Natural killer cell treated with Interleukin-12 subunit alpha and Interleukin-12 subunit beta and Interleukin-15 and Interleukin-18, amount 100 ng/mL, for 72 hours (primary cell): ENCODE measurements around the gene FAM53A. TPM values are rescaled to one million over a fixed set of nuclear protein-coding genes. Genes with fewer than 3 reads are reported as not detected.
"Not testable (repeated sequence)": the region's sequence is repeated elsewhere in the genome, so short reads cannot be mapped to it uniquely, and the experiment has no call there.

Experiments
- ATAC-seq, 2 donors: fragments of 150-1000 bp; cut with Tn5 transposase in 1 of 2; sonication (Bioruptor Pico), chemical (Tn5 transposase) in 1 of 2; 2 replicates each; pipeline ENCODE4 v1.10.0; 2021
- DNase-seq: peaks from one replicate; pipeline ENCODE4 v3.0.0; 2022; ENCODE audit warnings: low spot score
- H3K27ac Mint-ChIP-seq, 2 donors: 1 replicate in 1 of 2; 2 replicates in 1 of 2; pipeline ENCODE4 v1.8.0; 2022; ENCODE audit warnings: mixed read lengths in 2 of 2, mild to moderate bottlenecking in 1 of 2, moderate library complexity in 1 of 2
- H3K27me3 Mint-ChIP-seq, 2 donors: 1 replicate in 1 of 2; 2 replicates in 1 of 2; pipeline ENCODE4 v1.8.0; 2022; ENCODE audit warnings: mixed read lengths in 2 of 2
- H3K36me3 Mint-ChIP-seq: one replicate; pipeline ENCODE4 v1.8.0; 2022; ENCODE audit warnings: mixed read lengths
- H3K4me1 Mint-ChIP-seq, 2 donors: 1 replicate in 1 of 2; 2 replicates in 1 of 2; pipeline ENCODE4 v1.8.0; 2022; ENCODE audit warnings: low read depth in 2 of 2, mixed read lengths in 2 of 2, mild to moderate bottlenecking in 1 of 2
- H3K4me3 Mint-ChIP-seq: one replicate; pipeline ENCODE4 v1.8.0; 2022; ENCODE audit warnings: mixed read lengths
- H3K9me3 Mint-ChIP-seq: 2 replicates; pipeline ENCODE4 v1.8.0; 2022; ENCODE audit warnings: mixed read lengths
- total RNA-seq, 2 donors: library from RNA; stranded (reverse); gene quantifications; one replicate each; pipeline ENCODE4 v1.2.3, GENCODE V29; 2022

The FAM53A gene
- total RNA-seq, 2 donors from 2014 or later: 0.78 to 6.2 TPM

DNA sequence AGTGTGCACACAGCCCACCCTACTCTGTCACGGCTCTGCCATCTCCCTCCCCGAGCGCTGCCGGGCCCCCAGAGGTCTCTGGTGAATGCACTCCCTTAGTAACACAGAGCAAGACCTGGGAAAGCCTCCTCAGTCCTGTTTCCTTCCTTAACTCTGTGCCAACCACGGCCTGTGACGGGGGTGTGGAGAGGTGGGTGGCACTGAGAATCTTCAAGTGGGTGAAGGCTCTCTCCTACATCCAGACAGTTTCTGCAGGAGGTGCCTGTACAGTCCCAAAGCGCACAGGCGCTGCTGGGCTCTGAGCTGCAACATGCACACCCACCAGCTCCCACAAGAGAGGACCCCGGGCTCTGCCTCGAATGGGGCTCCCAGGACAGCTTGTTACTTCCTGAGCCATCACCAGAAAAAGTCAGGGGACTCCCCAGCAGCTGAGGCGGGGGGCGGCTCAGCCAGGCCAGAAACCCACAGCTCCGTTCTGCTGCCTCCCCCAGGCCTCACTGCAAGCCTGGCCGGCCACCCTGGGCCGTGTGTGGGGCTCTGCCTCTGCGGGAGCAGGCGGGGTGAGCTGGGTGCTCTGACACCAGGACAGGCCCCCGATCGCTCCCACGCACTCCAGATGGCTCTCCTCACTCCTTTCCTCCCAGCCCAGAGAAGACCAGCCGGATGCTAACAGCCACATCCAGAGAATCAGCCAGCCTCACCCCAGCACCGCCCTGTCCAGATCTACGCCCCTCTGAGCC, 29.7 kb downstream of the FAM53A start:
- H3K4me1 Mint-ChIP-seq: no peaks in the 10 kb centered on the region
- ATAC-seq: no peak
- H3K27me3 Mint-ChIP-seq: no peaks in the 10 kb centered on the region
- no peak overlapping the region for H3K4me3 Mint-ChIP-seq
- H3K36me3 Mint-ChIP-seq: no peaks in the 10 kb centered on the region
- DNase-seq: no peak
- no peak overlapping the region for H3K27ac Mint-ChIP-seq
- no peaks in the 10 kb centered on the region for H3K9me3 Mint-ChIP-seq

DNA sequence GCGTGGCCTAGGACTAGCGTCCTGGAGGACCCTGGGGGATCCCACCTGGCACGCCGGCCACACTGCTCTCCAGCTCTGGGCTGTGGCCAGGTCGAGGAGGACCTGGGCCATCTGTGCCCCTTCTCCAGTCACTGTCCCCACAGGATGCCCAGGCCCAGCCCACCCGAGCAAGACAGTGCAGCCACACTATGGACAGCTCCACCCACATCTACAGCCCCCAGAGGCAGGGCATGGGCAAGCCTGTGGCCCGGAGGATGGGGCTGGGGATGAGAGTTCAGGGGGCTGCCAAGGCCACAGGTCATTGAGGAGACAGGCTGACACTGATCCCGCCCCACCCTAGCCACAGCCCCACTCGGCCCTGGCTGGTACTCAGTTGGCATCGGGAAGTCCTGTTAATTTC, 30.3 kb downstream of the FAM53A start:
- Mint-ChIP-seq H3K9me3 (no peaks in the 10 kb centered on the region), H3K4me3 (no peak overlapping the region), H3K4me1 (no peaks in the 10 kb centered on the region), H3K36me3 (no peaks in the 10 kb centered on the region), H3K27ac (no peak overlapping the region), H3K27me3 (no peaks in the 10 kb centered on the region)
- DNase-seq (no peak), ATAC-seq (no peak)

DNA sequence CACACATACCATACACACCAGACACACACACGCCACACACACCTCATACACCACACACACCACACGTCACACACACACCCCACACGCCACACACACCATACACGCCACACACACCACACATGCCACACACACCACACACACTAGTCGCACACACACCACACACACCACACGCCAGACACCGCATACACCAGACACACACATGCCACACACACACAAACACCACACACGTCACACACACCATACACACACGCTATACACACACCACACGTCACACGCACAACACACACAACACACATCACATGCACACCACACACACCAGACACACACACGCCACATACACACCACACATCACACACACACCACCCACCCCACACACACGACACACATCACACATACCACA, 32.0 kb downstream of the FAM53A start:
- no peaks in the 10 kb centered on the region for H3K27me3 Mint-ChIP-seq
- no peaks in the 10 kb centered on the region for H3K36me3 Mint-ChIP-seq
- peak in 1 of 2 donors; percentile 7 for ATAC-seq
- H3K9me3 Mint-ChIP-seq: no peaks in the 10 kb centered on the region
- H3K27ac Mint-ChIP-seq: no peak overlapping the region
- DNase-seq: no peak
- H3K4me3 Mint-ChIP-seq: no peak overlapping the region
- peaks cover 0 to 4% of the 10 kb centered on the region in 2 donors for H3K4me1 Mint-ChIP-seq

DNA sequence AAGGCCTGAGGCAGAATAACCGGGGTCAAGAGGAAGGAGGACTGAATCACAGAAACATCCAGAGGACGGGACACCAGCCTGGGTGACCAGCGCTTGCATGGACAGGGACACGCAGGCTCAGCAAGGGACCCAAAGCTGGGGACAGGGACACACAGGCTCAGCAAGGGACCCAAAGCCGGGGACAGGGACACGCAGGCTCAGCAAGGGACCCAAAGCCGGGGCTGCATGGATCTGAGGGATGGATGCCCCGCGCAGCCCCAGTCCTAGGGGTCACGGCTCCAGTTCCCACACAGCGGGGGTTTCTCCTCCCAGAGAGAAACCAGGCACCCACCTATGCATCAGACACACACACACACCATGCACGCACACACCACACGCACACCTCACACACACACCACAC, 32.5 kb downstream of the FAM53A start:
- Mint-ChIP-seq H3K27me3 (no peaks in the 10 kb centered on the region), H3K4me3 (no peak overlapping the region), H3K4me1 (peaks cover 0 to 4% of the 10 kb centered on the region in 2 donors), H3K27ac (no peak overlapping the region), H3K9me3 (no peaks in the 10 kb centered on the region), H3K36me3 (no peaks in the 10 kb centered on the region)
- ATAC-seq (no peak), DNase-seq (no peak)

- DNase-seq (no peak), ATAC-seq (no peak)
- no peaks in the 10 kb centered on the region for H3K9me3 Mint-ChIP-seq
- H3K4me1 Mint-ChIP-seq: peaks cover 0 to 4% of the 10 kb centered on the region in 2 donors
- H3K27me3 Mint-ChIP-seq: no peaks in the 10 kb centered on the region
- H3K27ac Mint-ChIP-seq: no peak overlapping the region
- H3K4me3 Mint-ChIP-seq: no peak overlapping the region
- H3K36me3 Mint-ChIP-seq: no peaks in the 10 kb centered on the region
Measured at GRCh38 chr4:1648962-1649361, 35.2 kb downstream of the FAM53A start.

- peaks cover 0 to 4% of the 10 kb centered on the region in 2 donors for H3K4me1 Mint-ChIP-seq
- H3K27me3 Mint-ChIP-seq: no peaks in the 10 kb centered on the region
- no peak overlapping the region for H3K4me3 Mint-ChIP-seq
- no peak overlapping the region for H3K27ac Mint-ChIP-seq
- ATAC-seq (no peak), DNase-seq (no peak)
- H3K36me3 Mint-ChIP-seq: no peaks in the 10 kb centered on the region
- no peaks in the 10 kb centered on the region for H3K9me3 Mint-ChIP-seq
Measured at GRCh38 chr4:1647432-1647831, 36.7 kb downstream of the FAM53A start.

GRCh38 chr4:1646690-1647089, 37.4 kb downstream of the FAM53A start:
- Mint-ChIP-seq H3K36me3 (no peaks in the 10 kb centered on the region), H3K9me3 (no peaks in the 10 kb centered on the region), H3K27me3 (no peaks in the 10 kb centered on the region), H3K4me1 (peaks cover 0 to 4% of the 10 kb centered on the region in 2 donors), H3K4me3 (no peak overlapping the region), H3K27ac (no peak overlapping the region)
- DNase-seq (no peak), ATAC-seq (no peak)

DNA sequence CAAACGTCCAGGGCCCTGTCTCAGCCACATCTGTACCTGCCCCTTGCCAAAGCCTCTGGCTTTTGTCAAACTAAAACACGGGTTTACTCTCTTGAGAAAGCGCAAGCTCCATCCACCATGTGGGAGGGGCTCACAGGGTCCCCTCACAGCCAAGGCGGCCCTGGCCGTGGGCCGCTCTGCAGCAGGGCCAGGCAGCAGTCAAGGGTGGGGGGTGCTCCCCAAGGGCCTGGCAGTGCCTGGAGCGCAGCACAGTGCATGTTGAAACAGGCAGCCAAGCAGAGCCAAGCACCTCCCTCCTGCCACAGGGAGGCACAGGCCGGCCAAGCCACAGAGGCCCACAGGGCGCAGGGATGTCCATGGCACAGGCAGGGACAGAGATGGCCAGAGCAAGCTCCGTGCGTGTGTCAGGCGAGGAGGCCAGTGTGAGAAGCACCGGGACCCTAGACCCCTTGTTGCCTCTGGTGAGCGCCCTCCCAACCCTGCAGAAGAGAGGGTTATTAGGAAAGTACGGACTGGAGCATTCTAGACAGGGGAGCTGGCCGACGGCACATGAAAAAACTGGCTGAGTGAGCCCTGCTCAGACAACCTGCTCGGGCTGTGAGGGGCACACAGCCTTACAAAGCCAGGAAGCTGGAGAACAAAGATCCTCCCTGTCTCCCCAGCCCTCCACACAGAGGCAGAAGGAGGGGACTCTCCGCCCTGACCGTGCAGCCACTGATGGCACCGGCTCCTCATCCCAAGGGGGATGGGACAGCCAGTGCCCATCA, 39.0 kb downstream of the FAM53A start:
- H3K4me1 Mint-ChIP-seq: peaks cover 0 to 4% of the 10 kb centered on the region in 2 donors
- H3K36me3 Mint-ChIP-seq: no peaks in the 10 kb centered on the region
- H3K9me3 Mint-ChIP-seq: no peaks in the 10 kb centered on the region
- no peak for DNase-seq
- H3K4me3 Mint-ChIP-seq: no peak overlapping the region
- no peaks in the 10 kb centered on the region for H3K27me3 Mint-ChIP-seq
- no peak overlapping the region for H3K27ac Mint-ChIP-seq
- no peak for ATAC-seq

DNA sequence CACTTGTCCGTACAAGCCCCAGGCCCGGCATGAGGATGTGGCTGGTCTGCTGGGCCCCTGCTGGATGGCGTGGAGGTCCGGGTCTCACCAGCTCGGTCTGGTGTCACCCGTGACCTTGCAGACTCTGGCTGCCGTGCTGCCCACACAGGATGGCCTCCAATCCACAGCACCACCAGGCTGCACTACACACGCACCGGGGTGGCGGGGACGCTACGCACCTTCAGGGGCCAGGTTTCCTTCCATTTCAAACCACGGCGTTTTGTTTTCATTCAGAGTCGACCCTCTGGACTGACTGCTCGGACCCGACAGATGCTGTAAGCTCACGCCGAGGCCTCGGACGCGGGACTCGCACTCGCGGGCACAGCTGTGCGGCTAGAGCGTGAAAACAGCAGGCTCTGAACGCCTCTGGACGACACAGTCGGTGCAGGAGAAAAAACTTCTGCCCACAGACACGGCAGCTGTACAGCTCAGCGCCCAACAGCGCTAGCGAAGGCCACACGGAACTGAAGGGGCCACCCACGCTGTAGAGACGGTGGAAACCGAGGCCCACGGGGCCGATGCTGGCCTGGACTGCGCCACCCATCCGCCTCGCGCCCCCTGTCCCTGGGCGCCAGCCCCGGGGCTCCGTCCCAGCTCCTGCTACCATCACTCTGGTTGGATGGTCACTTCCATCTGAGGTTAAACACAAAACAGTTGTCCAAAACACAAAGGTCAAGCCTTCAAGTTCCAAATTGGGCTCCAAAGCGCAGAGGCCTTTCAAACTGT, 40.0 kb downstream of the FAM53A start:
- no peaks in the 10 kb centered on the region for H3K9me3 Mint-ChIP-seq
- peaks cover 0 to 4% of the 10 kb centered on the region in 2 donors for H3K4me1 Mint-ChIP-seq
- no peak overlapping the region for H3K27ac Mint-ChIP-seq
- DNase-seq (no peak), ATAC-seq (no peak)
- H3K36me3 Mint-ChIP-seq: no peaks in the 10 kb centered on the region
- H3K4me3 Mint-ChIP-seq: no peak overlapping the region
- H3K27me3 Mint-ChIP-seq: no peaks in the 10 kb centered on the region

GRCh38 chr4:1642196-1642951, 41.7 kb downstream of the FAM53A start:
- no peaks in the 10 kb centered on the region for H3K36me3 Mint-ChIP-seq

GRCh38 chr4:1641671-1642070, 42.4 kb downstream of the FAM53A start:
- no peaks in the 10 kb centered on the region for H3K27me3 Mint-ChIP-seq
- H3K27ac Mint-ChIP-seq: no peak overlapping the region
- DNase-seq (no peak), ATAC-seq (no peak)
- H3K4me3 Mint-ChIP-seq: no peak overlapping the region
- no peaks in the 10 kb centered on the region for H3K36me3 Mint-ChIP-seq
- no peaks in the 10 kb centered on the region for H3K4me1 Mint-ChIP-seq
- H3K9me3 Mint-ChIP-seq: no peaks in the 10 kb centered on the region

More at GRCh38 chr4:1642196-1642951, 41.7 kb downstream of the FAM53A start:
- no peak overlapping the region for H3K27ac Mint-ChIP-seq
- H3K4me1 Mint-ChIP-seq: peaks cover 0 to under 1% of the 10 kb centered on the region in 2 donors
- H3K9me3 Mint-ChIP-seq: no peaks in the 10 kb centered on the region
- no peak overlapping the region for H3K4me3 Mint-ChIP-seq
- no peak for DNase-seq
- H3K27me3 Mint-ChIP-seq: no peaks in the 10 kb centered on the region
- ATAC-seq: peak in 1 of 2 donors; percentile 29

GRCh38 chr4:1640716-1641503, 43.2 kb downstream of the FAM53A start:
- not testable (repeated sequence) for H3K9me3 Mint-ChIP-seq, H3K4me3 Mint-ChIP-seq, ATAC-seq, DNase-seq, H3K27me3 Mint-ChIP-seq, H3K27ac Mint-ChIP-seq, H3K4me1 Mint-ChIP-seq, H3K36me3 Mint-ChIP-seq

DNA sequence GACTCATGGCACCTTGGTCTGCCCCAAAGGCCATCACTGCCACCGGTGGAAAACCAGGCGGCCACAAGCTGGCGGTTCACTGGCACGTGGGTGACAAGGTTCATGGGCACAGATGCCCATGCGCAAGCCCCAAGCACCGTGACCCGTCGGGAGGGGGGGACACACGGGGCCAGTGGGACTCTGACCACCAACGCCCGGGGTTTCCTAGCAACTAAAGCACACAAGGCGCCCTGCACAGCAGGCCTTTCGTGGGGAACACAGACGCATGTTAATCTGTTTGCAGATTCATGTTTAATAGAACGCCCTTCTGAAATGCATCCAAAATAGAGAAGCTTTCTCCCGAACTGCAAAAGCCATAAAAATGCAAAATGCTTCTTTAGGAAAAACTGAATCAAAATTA, 43.9 kb downstream of the FAM53A start:
- no peak for ATAC-seq
- no peak overlapping the region for H3K27ac Mint-ChIP-seq
- no peaks in the 10 kb centered on the region for H3K36me3 Mint-ChIP-seq
- H3K4me1 Mint-ChIP-seq: no peaks in the 10 kb centered on the region
- DNase-seq: no peak
- H3K4me3 Mint-ChIP-seq: no peak overlapping the region
- no peaks in the 10 kb centered on the region for H3K9me3 Mint-ChIP-seq
- H3K27me3 Mint-ChIP-seq: no peaks in the 10 kb centered on the region
